A673 (cell line): ENCODE measurements around the gene SND1. TPM values are rescaled to one million over a fixed set of nuclear protein-coding genes. Genes with fewer than 3 reads are reported as not detected.

ENCODE experiments used
- BruUV-seq: library from RNA; stranded (reverse); fragments of 400-500 nt; replicated peaks from 2 replicates; lab custom pipeline; 2021; lab: Mats Ljungman, UMichigan
- CTCF ChIA-PET: fragments of 300-600 bp; sonication (Branson Sonifier 250); formaldehyde crosslinking; loops from one replicate; lab custom pipeline; 2022; ENCODE audit warnings: antibody characterized with exemption; lab: Charles Lee
- POLR2A ChIA-PET: fragments of 300-600 bp; sonication (Branson Sonifier 250); formaldehyde crosslinking; loops from one replicate; lab custom pipeline; 2022; ENCODE audit warnings: antibody characterized with exemption; ENCODE audit not compliant: low non-redundant PET; lab: Charles Lee
- DNase-seq: peaks from one replicate; pipeline ENCODE4 v3.0.0-alpha.2; 2015; ENCODE audit warnings: low spot score
- H3K27ac ChIP-seq: fragments of 200-600 bp; sonication (generic); 2 replicates; pipeline ENCODE4 v1.5.1; 2016; ENCODE audit warnings: mixed run types, low read depth, mild to moderate bottlenecking, mixed read lengths, antibody characterized with exemption, low read length; ENCODE audit not compliant: poor library complexity, severe bottlenecking
- H3K27me3 ChIP-seq: fragments of 200-600 bp; sonication (generic); replicated peaks from 2 replicates; pipeline ENCODE4 v1.6.1; 2017; ENCODE audit warnings: mixed run types, low read depth, mild to moderate bottlenecking, mixed read lengths, antibody characterized with exemption, low read length; ENCODE audit not compliant: insufficient read depth, poor library complexity
- H3K36me3 ChIP-seq: fragments of 200-600 bp; sonication (generic); 2 replicates; pipeline ENCODE4 v1.6.1; 2016; ENCODE audit warnings: mixed run types, mild to moderate bottlenecking, mixed read lengths, antibody characterized with exemption, low read length; ENCODE audit not compliant: insufficient read depth, poor library complexity, severe bottlenecking
- H3K4me1 ChIP-seq: fragments of 200-600 bp; sonication (generic); 2 replicates; pipeline ENCODE4 v1.6.1; 2017; ENCODE audit warnings: mixed run types, mild to moderate bottlenecking, mixed read lengths, antibody characterized with exemption, low read length; ENCODE audit not compliant: insufficient read depth, poor library complexity, severe bottlenecking
- H3K4me3 ChIP-seq: fragments of 200-600 bp; sonication (generic); 2 replicates; pipeline ENCODE4 v1.5.1; 2016; ENCODE audit warnings: low read depth, mixed run types, mild to moderate bottlenecking, mixed read lengths, low read length; ENCODE audit not compliant: poor library complexity, severe bottlenecking
- H3K9me3 ChIP-seq: fragments of 200-600 bp; sonication (generic); 2 replicates; pipeline ENCODE4 v1.6.1; 2016; ENCODE audit warnings: mixed run types, low read depth, mild to moderate bottlenecking, mixed read lengths, antibody characterized with exemption, low read length; ENCODE audit not compliant: poor library complexity, severe bottlenecking
- EZH2 ChIP-seq: fragments of 200-600 bp; sonication (generic); IDR thresholded peaks from 2 replicates; pipeline ENCODE4 v1.6.1; 2017; ENCODE audit warnings: borderline replicate concordance, low read depth, mild to moderate bottlenecking, mixed read lengths, antibody characterized with exemption, low read length; ENCODE audit not compliant: poor library complexity, severe bottlenecking
- intact Hi-C: fragments of 100-400 bp; cut with micrococcal nuclease; formaldehyde crosslinking; loops from one replicate; pipeline ENCODE4 v1.10.0; 2022; ENCODE audit not compliant: unreplicated experiment
- total RNA-seq: library from RNA; stranded (reverse); gene quantifications from 2 replicates; pipeline ENCODE4 v1.2.3, GENCODE V29; 2021
- TF ChIP-seq, protein P1 (sequence below): fragments of 300-800, 200-600 bp; sonication (generic); conservative IDR thresholded peaks from 2 replicates; pipeline ENCODE4 v1.5.1; 2017; ENCODE audit warnings: low read depth, mild to moderate bottlenecking, antibody characterized with exemption, low read length, moderate library complexity, mixed read lengths

SND1 gene
- total RNA-seq, 1 experiment from 2014 or later = 177 TPM

DNA sequence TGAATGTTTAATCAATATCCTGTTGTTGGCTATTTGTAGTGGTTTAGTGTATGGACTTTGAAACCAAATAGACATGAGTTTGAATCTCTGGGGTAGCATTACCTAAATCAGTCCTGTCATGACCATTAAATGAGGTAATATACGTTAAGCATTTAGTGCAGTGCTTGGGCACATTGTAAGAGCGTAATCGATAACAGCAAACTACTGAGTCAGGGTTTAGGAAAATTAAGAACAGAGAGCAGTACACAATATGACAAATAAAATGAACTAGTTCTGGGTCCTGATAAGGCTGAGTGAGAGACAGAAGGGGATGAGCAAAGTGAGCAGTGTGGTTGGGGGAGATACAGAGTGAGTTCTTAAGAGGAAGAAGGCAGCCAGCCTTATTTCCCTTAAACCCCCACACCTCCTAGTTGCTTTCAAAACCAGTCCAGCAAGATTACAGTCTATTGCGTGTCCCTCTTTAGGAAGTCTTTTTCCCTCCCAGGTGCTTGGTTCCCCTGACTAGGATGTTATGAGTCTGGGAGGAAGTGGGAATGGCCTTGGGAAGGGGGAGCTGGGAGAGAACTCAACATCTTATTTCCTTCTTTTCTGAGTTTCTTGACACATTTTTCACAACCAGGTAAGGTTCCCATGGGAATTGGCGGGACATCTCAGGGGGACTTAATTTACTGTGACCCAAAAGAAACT lies 171.0 kb downstream of the SND1 start:
- BruUV-seq = no TSS peak
- Histone ChIP-seq H3K36me3 (no peaks in the 10 kb centered on the region), H3K4me3 (no peak overlapping the region), H3K4me1 (peaks cover 27% of the 10 kb centered on the region), H3K27me3 (no peaks in the 10 kb centered on the region), H3K9me3 (no peaks in the 10 kb centered on the region), H3K27ac (no peak overlapping the region)
- CTCF ChIA-PET = no interaction called here
- POLR2A ChIA-PET = no interaction called here
- TF ChIP-seq, protein P1, sequence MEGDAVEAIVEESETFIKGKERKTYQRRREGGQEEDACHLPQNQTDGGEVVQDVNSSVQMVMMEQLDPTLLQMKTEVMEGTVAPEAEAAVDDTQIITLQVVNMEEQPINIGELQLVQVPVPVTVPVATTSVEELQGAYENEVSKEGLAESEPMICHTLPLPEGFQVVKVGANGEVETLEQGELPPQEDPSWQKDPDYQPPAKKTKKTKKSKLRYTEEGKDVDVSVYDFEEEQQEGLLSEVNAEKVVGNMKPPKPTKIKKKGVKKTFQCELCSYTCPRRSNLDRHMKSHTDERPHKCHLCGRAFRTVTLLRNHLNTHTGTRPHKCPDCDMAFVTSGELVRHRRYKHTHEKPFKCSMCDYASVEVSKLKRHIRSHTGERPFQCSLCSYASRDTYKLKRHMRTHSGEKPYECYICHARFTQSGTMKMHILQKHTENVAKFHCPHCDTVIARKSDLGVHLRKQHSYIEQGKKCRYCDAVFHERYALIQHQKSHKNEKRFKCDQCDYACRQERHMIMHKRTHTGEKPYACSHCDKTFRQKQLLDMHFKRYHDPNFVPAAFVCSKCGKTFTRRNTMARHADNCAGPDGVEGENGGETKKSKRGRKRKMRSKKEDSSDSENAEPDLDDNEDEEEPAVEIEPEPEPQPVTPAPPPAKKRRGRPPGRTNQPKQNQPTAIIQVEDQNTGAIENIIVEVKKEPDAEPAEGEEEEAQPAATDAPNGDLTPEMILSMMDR = no peak
- TF ChIP-seq EZH2 = no peak
- intact Hi-C loops = no loop called here
- no peak for DNase-seq

DNA sequence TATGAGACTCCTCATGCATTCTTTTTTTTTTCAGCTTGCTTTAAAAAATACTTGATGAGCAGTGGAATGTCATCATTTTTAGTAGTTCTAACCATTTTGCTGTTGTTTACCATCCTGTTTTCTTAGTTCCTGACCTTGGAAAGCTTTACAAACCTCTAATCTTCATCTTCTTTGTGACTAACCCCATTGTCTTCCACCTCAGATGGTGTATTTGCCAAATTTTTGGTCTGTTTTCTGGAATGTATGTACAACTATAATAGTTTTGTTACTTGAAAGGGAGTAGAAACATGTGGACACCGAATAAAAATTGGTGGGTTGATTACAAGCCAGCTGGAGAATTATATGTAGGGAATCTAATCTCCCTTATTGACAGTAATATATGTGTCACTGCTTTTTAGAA lies 172.7 kb downstream of the SND1 start:
- Histone ChIP-seq H3K27ac (no peak overlapping the region), H3K4me3 (no peak overlapping the region), H3K36me3 (no peaks in the 10 kb centered on the region), H3K27me3 (no peaks in the 10 kb centered on the region), H3K4me1 (peaks cover 27% of the 10 kb centered on the region), H3K9me3 (no peaks in the 10 kb centered on the region)
- BruUV-seq = no TSS peak
- no peak for DNase-seq
- POLR2A ChIA-PET = no interaction called here
- TF ChIP-seq EZH2 = no peak
- TF ChIP-seq, protein P1 = no peak
- intact Hi-C loops = no loop called here
- CTCF ChIA-PET = no interaction called here

DNA sequence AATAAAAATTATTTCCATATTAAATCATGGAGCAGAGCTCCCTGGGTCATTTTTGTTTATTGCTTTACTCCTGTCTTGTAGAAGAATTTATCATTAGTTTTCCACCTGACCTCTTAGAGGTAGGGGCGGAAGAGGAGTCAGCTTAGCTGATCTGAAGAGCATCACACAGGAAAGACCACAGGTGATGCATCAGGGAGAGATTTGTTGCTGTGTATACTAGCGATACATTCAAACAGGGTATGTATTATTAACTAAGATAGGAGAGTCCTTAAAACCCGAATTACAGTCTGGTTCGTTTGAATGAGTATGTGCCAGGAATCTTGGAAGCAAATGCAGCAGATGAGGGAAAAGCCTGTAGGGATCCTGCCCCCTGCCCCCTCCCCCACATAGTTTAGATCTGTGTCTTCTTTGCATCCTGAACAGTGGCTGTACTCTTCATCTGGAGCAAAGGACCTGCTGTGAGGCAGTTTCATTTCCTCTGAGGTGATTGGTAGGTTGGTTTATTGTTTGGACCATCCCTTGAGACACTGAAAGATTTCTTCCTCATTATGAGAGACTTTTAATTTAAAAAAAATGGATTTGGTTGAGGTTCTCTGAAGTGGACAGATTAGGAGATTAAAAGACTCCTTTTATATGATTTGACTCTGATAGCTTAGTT lies 177.0 kb downstream of the SND1 start:
- TF ChIP-seq, protein P1 = no peak
- TF ChIP-seq EZH2 = no peak
- ChIA-PET CTCF (no interaction called here), POLR2A (interaction anchor here (0.6 kb wide), 1 partner anchor 109 kb away, joined by 4 read pairs; no protein-coding TSS in a partner anchor)
- Histone ChIP-seq H3K36me3 (no peaks in the 10 kb centered on the region), H3K27me3 (no peaks in the 10 kb centered on the region), H3K4me1 (no peaks in the 10 kb centered on the region), H3K4me3 (no peak overlapping the region), H3K27ac (no peak overlapping the region), H3K9me3 (no peaks in the 10 kb centered on the region)
- DNase-seq = no peak
- BruUV-seq = no TSS peak
- intact Hi-C loops = no loop called here
